H1 (cell line): Measurements from ENCODE around the gene LHFPL6. TPM values are rescaled to one million over a fixed set of nuclear protein-coding genes. Genes with fewer than 3 reads are reported as not detected.

Experiments used
- CTCF ChIA-PET: fragments of 300-600 bp; sonication (Branson Sonifier 250); formaldehyde crosslinking; loops from one replicate; lab custom pipeline; 2021; ENCODE audit not compliant: partially characterized antibody; lab: Charles Lee
- POLR2A ChIA-PET: fragments of 300-600 bp; sonication (Branson Sonifier 250); formaldehyde crosslinking; loops from one replicate; lab custom pipeline; 2021; ENCODE audit warnings: inconsistent platforms; ENCODE audit not compliant: partially characterized antibody; lab: Charles Lee
- DNase-seq, 2 experiments: peaks; one replicate each; pipeline versions ENCODE4 v3.0.0 to v3.0.0-alpha.2; 2010 to 2022; ENCODE audit warnings: low spot score in 2 of 2, low read depth in 1 of 2, mixed read lengths in 1 of 2
- FAIRE-seq: peaks from 2 replicates; lab custom pipeline; 2011; peaks lifted over from hg19 to GRCh38; lab: Jason Lieb, UNC
- H2AFZ ChIP-seq: 2 replicates; pipeline ENCODE4 v1.8.1; 2012; ENCODE audit warnings: low read length, inconsistent platforms
- H2AK5ac ChIP-seq: 2 replicates; pipeline ENCODE4 v1.6.1; 2013; ENCODE audit warnings: low read depth, low read length
- H2BK120ac ChIP-seq: replicated peaks from 2 replicates; pipeline ENCODE3; 2013; ENCODE audit warnings: low read depth, low read length, inconsistent platforms
- H2BK12ac ChIP-seq: 2 replicates; pipeline ENCODE4 v1.6.1; 2013; ENCODE audit warnings: low read depth, low read length
- H2BK15ac ChIP-seq: 2 replicates; pipeline ENCODE4 v1.6.1; 2013; ENCODE audit warnings: low read length
- H2BK20ac ChIP-seq: 2 replicates; pipeline ENCODE4 v1.6.1; 2013; ENCODE audit warnings: low read length
- H2BK5ac ChIP-seq: 2 replicates; pipeline ENCODE4 v1.6.1; 2013; ENCODE audit warnings: low read depth, low read length
- H3K14ac ChIP-seq: 2 replicates; pipeline ENCODE4 v1.6.1; 2013; ENCODE audit warnings: inconsistent platforms; ENCODE audit not compliant: insufficient read length
- H3K18ac ChIP-seq: 2 replicates; pipeline ENCODE4 v1.6.1; 2013; ENCODE audit warnings: low read length; ENCODE audit errors: extremely low read depth
- H3K23ac ChIP-seq: 2 replicates; pipeline ENCODE4 v1.6.1; 2013; ENCODE audit warnings: inconsistent platforms; ENCODE audit not compliant: insufficient read length
- H3K23me2 ChIP-seq: 2 replicates; pipeline ENCODE4 v1.6.1; 2013; ENCODE audit warnings: low read depth, low read length
- H3K27ac ChIP-seq: 2 replicates; pipeline ENCODE4 v1.6.1; 2011; ENCODE audit warnings: low read depth, low read length, inconsistent platforms
- H3K27me3 ChIP-seq, 4 experiments: replicated peaks in 1 of 4; 1 replicate in 1 of 4; 2 replicates in 3 of 4; pipeline versions ENCODE4 v1.6.1 to v1.8.1; 2011 to 2013; ENCODE audit warnings: low read length in 3 of 4, mild to moderate bottlenecking in 3 of 4, inconsistent platforms in 2 of 4, mixed read lengths in 2 of 4, moderate library complexity in 1 of 4; ENCODE audit not compliant: control insufficient read depth in 3 of 4, insufficient read depth in 3 of 4; ENCODE audit errors: extremely low read depth in 1 of 4
- H3K36me3 ChIP-seq, 4 experiments: 2 replicates each; pipeline versions ENCODE4 v1.6.1 to v1.8.1; 2011 to 2013; ENCODE audit warnings: mild to moderate bottlenecking in 4 of 4, low read length in 3 of 4, moderate library complexity in 2 of 4, control low read depth in 1 of 4, inconsistent platforms in 1 of 4; ENCODE audit not compliant: insufficient read depth in 4 of 4, control insufficient read depth in 2 of 4
- H3K4ac ChIP-seq: replicated peaks from 2 replicates; pipeline ENCODE3; 2013; ENCODE audit warnings: low read length, low read depth, mixed read lengths, inconsistent platforms; ENCODE audit not compliant: insufficient read length
- H3K4me1 ChIP-seq, 4 experiments: replicated peaks in 1 of 4; 1 replicate in 1 of 4; 2 replicates in 3 of 4; pipeline versions ENCODE4 v1.6.1 to v1.8.1; 2011 to 2013; ENCODE audit warnings: low read length in 3 of 4, inconsistent platforms in 2 of 4, mixed read lengths in 1 of 4; ENCODE audit not compliant: insufficient read depth in 4 of 4, control insufficient read depth in 3 of 4
- H3K4me2 ChIP-seq, 2 experiments: 2 replicates each; pipeline versions ENCODE4 v1.6.1 to v1.8.1; 2011 to 2013; ENCODE audit warnings: low read depth in 2 of 2, low read length in 2 of 2, control low read depth in 1 of 2, inconsistent platforms in 1 of 2, mild to moderate bottlenecking in 1 of 2; ENCODE audit not compliant: insufficient read depth in 1 of 2
- H3K4me3 ChIP-seq, 4 experiments: fragments of 200-600, 300-600 bp in 1 of 4; sonication (generic), shearing (Covaris generic), sonication (Bioruptor Twin) in 1 of 4; 2 replicates each; pipeline versions ENCODE4 v1.5.1 to v1.8.1; 2011 to 2016; ENCODE audit warnings: low read length in 4 of 4, low read depth in 3 of 4, control low read depth in 2 of 4, inconsistent platforms in 2 of 4, mild to moderate bottlenecking in 2 of 4, mixed read lengths in 1 of 4, moderate library complexity in 1 of 4; ENCODE audit not compliant: insufficient read depth in 2 of 4; ENCODE audit errors: extremely low read depth in 1 of 4
- H3K56ac ChIP-seq: replicated peaks from 2 replicates; pipeline ENCODE3; 2013; ENCODE audit warnings: low read depth, mild to moderate bottlenecking, mixed read lengths, low read length, inconsistent platforms; ENCODE audit not compliant: insufficient read length
- H3K79me1 ChIP-seq: 2 replicates; pipeline ENCODE4 v1.6.1; 2013; ENCODE audit warnings: low read depth, low read length, control low read depth
- H3K79me2 ChIP-seq, 2 experiments: 2 replicates each; pipeline versions ENCODE4 v1.6.1 to v1.8.1; 2012 to 2013; ENCODE audit warnings: low read length in 2 of 2, mild to moderate bottlenecking in 2 of 2, inconsistent platforms in 1 of 2; ENCODE audit not compliant: insufficient read depth in 2 of 2, control insufficient read depth in 1 of 2
- H3K9ac ChIP-seq, 4 experiments: replicated peaks in 1 of 4; 1 replicate in 1 of 4; 2 replicates in 3 of 4; pipeline versions ENCODE4 v1.6.1 to v1.8.1; 2011 to 2013; ENCODE audit warnings: low read depth in 3 of 4, low read length in 3 of 4, control low read depth in 2 of 4, mild to moderate bottlenecking in 2 of 4, moderate library complexity in 2 of 4, inconsistent platforms in 1 of 4; ENCODE audit errors: extremely low read depth in 1 of 4
- H3K9me3 ChIP-seq, 2 experiments: 2 replicates each; pipeline versions ENCODE4 v1.6.1 to v1.8.1; 2012 to 2013; ENCODE audit warnings: mild to moderate bottlenecking in 2 of 2, moderate library complexity in 2 of 2, control low read depth in 1 of 2, inconsistent platforms in 1 of 2, low read depth in 1 of 2, low read length in 1 of 2, mixed read lengths in 1 of 2; ENCODE audit not compliant: insufficient read depth in 2 of 2
- H4K20me1 ChIP-seq, 2 experiments: replicated peaks in 1 of 2; 2 replicates each; pipeline versions ENCODE3 to v1.8.1; 2011 to 2013; ENCODE audit warnings: inconsistent platforms in 2 of 2, low read length in 2 of 2, mild to moderate bottlenecking in 1 of 2; ENCODE audit not compliant: insufficient read depth in 2 of 2, control insufficient read depth in 1 of 2
- H4K5ac ChIP-seq: 2 replicates; pipeline ENCODE4 v1.6.1; 2013; ENCODE audit warnings: low read length, low read depth, mixed read lengths, inconsistent platforms; ENCODE audit not compliant: insufficient read length
- H4K8ac ChIP-seq: 2 replicates; pipeline ENCODE4 v1.8.0; 2013; ENCODE audit warnings: mild to moderate bottlenecking, moderate library complexity, low read length, inconsistent platforms; ENCODE audit not compliant: insufficient read depth; ENCODE audit errors: extremely low read depth
- H4K91ac ChIP-seq: replicated peaks from 2 replicates; pipeline ENCODE3; 2013; ENCODE audit warnings: low read length, mixed read lengths, inconsistent platforms; ENCODE audit not compliant: insufficient read length
- BRCA1 ChIP-seq: IDR thresholded peaks from 2 replicates; pipeline ENCODE4 v1.6.1; 2012; ENCODE audit warnings: low read depth, low read length, improper control_type of control experiment
- CHD1 ChIP-seq: IDR thresholded peaks from 2 replicates; pipeline ENCODE4 v1.6.1; 2012; ENCODE audit warnings: low read depth, low read length, improper control_type of control experiment
- CTBP2 ChIP-seq: IDR thresholded peaks from 2 replicates; pipeline ENCODE4 v1.7.0; 2011; ENCODE audit warnings: borderline replicate concordance, mild to moderate bottlenecking, moderate library complexity, mixed read lengths, low read length; ENCODE audit not compliant: insufficient read depth, insufficient read length
- E2F6 ChIP-seq: IDR thresholded peaks from 2 replicates; pipeline ENCODE4 v1.6.1; 2012; ENCODE audit warnings: inconsistent platforms
- EGR1 ChIP-seq: IDR thresholded peaks from 2 replicates; pipeline ENCODE4 v1.6.1; 2011; ENCODE audit warnings: low read depth, low read length, borderline replicate concordance
- EP300 ChIP-seq, 2 experiments: IDR thresholded peaks; 1 replicate in 1 of 2; 2 replicates in 1 of 2; pipeline ENCODE4 v1.6.1; 2011 to 2012; ENCODE audit warnings: low read depth in 2 of 2, low read length in 2 of 2, mild to moderate bottlenecking in 2 of 2, borderline replicate concordance in 1 of 2, inconsistent platforms in 1 of 2, moderate library complexity in 1 of 2
- HDAC6 ChIP-seq: IDR thresholded peaks from one replicate; pipeline ENCODE4 v1.7.1; 2012; ENCODE audit warnings: low read depth, mild to moderate bottlenecking, inconsistent platforms, low read length, moderate library complexity
- MAFK ChIP-seq: IDR thresholded peaks from 2 replicates; pipeline ENCODE4 v1.6.1; 2012; ENCODE audit warnings: low read depth, mild to moderate bottlenecking, improper control_type of control experiment, low read length
- NRF1 ChIP-seq: IDR thresholded peaks from 2 replicates; pipeline ENCODE4 v1.6.1; 2011; ENCODE audit warnings: mild to moderate bottlenecking, low read depth, low read length, improper control_type of control experiment
- POU5F1 ChIP-seq: IDR thresholded peaks from 2 replicates; pipeline ENCODE4 v1.6.1; 2011; ENCODE audit warnings: low read depth, mild to moderate bottlenecking, low read length, moderate library complexity
- RBBP5 ChIP-seq: IDR thresholded peaks from 2 replicates; pipeline ENCODE4 v1.7.1; 2012; ENCODE audit warnings: low read depth, mild to moderate bottlenecking, inconsistent platforms, low read length, moderate library complexity, borderline replicate concordance
- SIRT6 ChIP-seq: IDR thresholded peaks from one replicate; pipeline ENCODE4 v1.7.1; 2012; ENCODE audit warnings: low read length, inconsistent platforms
- TCF12 ChIP-seq: IDR thresholded peaks from 2 replicates; pipeline ENCODE4 v1.6.1; 2011; ENCODE audit warnings: low read depth, mild to moderate bottlenecking, low read length
- YY1 ChIP-seq: IDR thresholded peaks from 2 replicates; pipeline ENCODE4 v1.6.1; 2011; ENCODE audit warnings: low read depth, mild to moderate bottlenecking, low read length
- WGBS, 2 experiments: shearing (Covaris generic) in 1 of 2; methylation state at CpG; one replicate each; pipeline versions ENCODE4 v1.1.6 to v1.1.7; 2013 to 2015; ENCODE audit warnings: low lambda C conversion rate in 2 of 2, mixed read lengths in 2 of 2, inconsistent platforms in 1 of 2, low coverage in 1 of 2, missing lambda C conversion rate in 1 of 2; ENCODE audit not compliant: insufficient replicate concordance in 2 of 2, insufficient coverage in 1 of 2, insufficient read length in 1 of 2; ENCODE audit errors: extremely low coverage in 1 of 2, missing lambda C conversion rate in 1 of 2; 5-methylcytosine and 5-hydroxymethylcytosine counted together
- polyA plus RNA-seq, 7 experiments: library from polyadenylated mRNA; depleted of rRNA in 3 of 7; stranded (reverse) in 5 of 7; unstranded in 2 of 7; fragments of >200 nt in 5 of 7; fragments of 200-250 nt in 2 of 7; gene quantifications; 1 replicate in 5 of 7; 2 replicates in 1 of 7; 4 replicates in 1 of 7; pipeline versions ENCODE4 v1.2.1 to v1.2.3, GENCODE V29; 2011 to 2013; ENCODE audit warnings: missing spikeins in 2 of 7, mixed read lengths in 2 of 7
- total RNA-seq: library from RNA; stranded (reverse); fragmentation: NEBNext Ultra II Directional; extraction: Animal tissue kit (Norgen Biotek cat#: 25700); gene quantifications from 2 replicates; pipeline ENCODE4 v1.2.1, GENCODE V29; 2021

Gene LHFPL6
- total and polyA plus RNA-seq, 2 of the 8 experiments (the other 6 are each of a cell fraction or from before 2014, with no cell fraction given), result 7.6 to 17.0 TPM

- Histone ChIP-seq H4K91ac (no peak overlapping the region), H3K27me3 (peaks cover 18 to 34% (median 25%) of the 10 kb centered on the region in 4 experiments), H4K5ac (no peak overlapping the region), H3K9ac (no peak overlapping the region), H3K27ac (no peak overlapping the region), H3K23me2 (no peaks in the 10 kb centered on the region), H3K56ac (no peak overlapping the region), H2BK120ac (no peak overlapping the region), H2BK20ac (no peak overlapping the region), H2AK5ac (no peak overlapping the region), H3K14ac (no peak overlapping the region), H3K18ac (no peak overlapping the region), H3K36me3 (0 out of 8 replicates have a peak, but pooled peaks cover 0 to under 1% (median 0%) of the 10 kb centered on the region in 4 experiments), H2AFZ (no peak overlapping the region), H3K79me2 (no peaks in the 10 kb centered on the region), H3K4ac (no peak overlapping the region), H4K20me1 (peaks cover 0 to 2% of the 10 kb centered on the region in 2 experiments), H3K23ac (no peak overlapping the region), H2BK12ac (no peak overlapping the region), H3K4me3 (no peak overlapping the region), H3K79me1 (no peaks in the 10 kb centered on the region), H3K4me2 (no peak overlapping the region), H3K4me1 (no peaks in the 10 kb centered on the region), H4K8ac (no peak overlapping the region), H2BK15ac (no peak overlapping the region), H2BK5ac (no peak overlapping the region), H3K9me3 (peaks cover 0 to 10% of the 10 kb centered on the region in 2 experiments; a peak in 2 of 4 replicates)
- FAIRE-seq (no peak), DNase-seq (no peak)
- ChIA-PET CTCF (interaction anchor here (0.8 to 1.6 kb wide), 3 partner anchors 13 to 108 kb away, joined by 3 to 5 read pairs (median 3); no protein-coding TSS in a partner anchor), POLR2A (no interaction called here)
- WGBS, 2 experiments, result 87% methylated on average over 2 of the region's 2 CpGs; no CpG with 5 or more reads in 1 of the 2 experiments
- no peak for TF ChIP-seq TCF12
- TF ChIP-seq E2F6, result no peak
- TF ChIP-seq EGR1, result no peak
- no peak for TF ChIP-seq RBBP5
- no peak for TF ChIP-seq BRCA1
- TF ChIP-seq YY1, result no peak
- TF ChIP-seq HDAC6, result no peak
- no peak for TF ChIP-seq EP300 (IDR thresholded peaks at IDR 0.05; ENCODE audit: borderline replicate concordance in 1 of 2, low read depth in 2 of 2, low read length in 2 of 2)
- no peak for TF ChIP-seq NRF1
- no peak for TF ChIP-seq CTBP2
- no peak for TF ChIP-seq CHD1
- TF ChIP-seq POU5F1, result no peak
- TF ChIP-seq SIRT6, result no peak
- no peak for TF ChIP-seq MAFK
These were observed 224.7 kb downstream of the LHFPL6 start for GRCh38 chr13:39378306-39378705.
